BE2C (cell line): ENCODE data around the gene ZSCAN18.

Experiments used
- DNase-seq: peaks from one replicate; pipeline ENCODE4 v3.0.0-alpha.2; 2020
- H3K27me3 ChIP-seq: fragments of 250-450 bp; sonication (Bioruptor Pico); 2 replicates; pipeline ENCODE4 v1.5.1; 2020; ENCODE audit warnings: mild to moderate bottlenecking
- H3K36me3 ChIP-seq: fragments of 250-450 bp; sonication (Bioruptor Pico); 2 replicates; pipeline ENCODE4 v1.5.1; 2020; ENCODE audit warnings: mild to moderate bottlenecking
- H3K4me1 ChIP-seq: fragments of 250-450 bp; sonication (Bioruptor Pico); 2 replicates; pipeline ENCODE4 v1.5.1; 2020
- H3K4me3 ChIP-seq: 2 replicates; pipeline ENCODE4 v1.5.1; 2011; ENCODE audit warnings: low read depth, low read length
- H3K9me3 ChIP-seq: fragments of 250-450 bp; sonication (Bioruptor Pico); 2 replicates; pipeline ENCODE4 v1.5.1; 2020
- TF ChIP-seq, protein P1 (sequence below): IDR thresholded peaks from 2 replicates; pipeline ENCODE4 v1.5.1; 2012; ENCODE audit warnings: mild to moderate bottlenecking, low read depth, low read length

ZSCAN18 gene

DNA sequence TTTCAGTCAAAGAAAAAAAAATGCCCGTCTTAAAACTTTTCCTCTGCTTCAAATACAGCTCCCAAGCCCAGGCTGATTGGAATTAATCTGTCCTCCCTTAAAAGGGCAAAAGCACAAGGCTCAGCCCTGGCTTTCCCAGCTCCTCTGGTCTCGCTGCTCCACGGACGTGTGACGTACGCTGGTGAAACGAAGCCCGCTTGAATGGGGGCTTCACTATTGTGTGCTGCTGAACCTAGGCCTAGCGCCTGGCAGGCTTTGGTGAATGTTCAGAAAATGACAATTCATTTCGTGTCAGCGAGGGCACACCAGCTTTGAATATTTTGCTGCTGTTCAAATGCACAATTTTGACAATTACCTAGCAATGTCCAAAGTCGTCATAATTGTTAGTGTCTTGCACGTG, 39.6 kb downstream of the ZSCAN18 start:
- TF ChIP-seq, protein P1, sequence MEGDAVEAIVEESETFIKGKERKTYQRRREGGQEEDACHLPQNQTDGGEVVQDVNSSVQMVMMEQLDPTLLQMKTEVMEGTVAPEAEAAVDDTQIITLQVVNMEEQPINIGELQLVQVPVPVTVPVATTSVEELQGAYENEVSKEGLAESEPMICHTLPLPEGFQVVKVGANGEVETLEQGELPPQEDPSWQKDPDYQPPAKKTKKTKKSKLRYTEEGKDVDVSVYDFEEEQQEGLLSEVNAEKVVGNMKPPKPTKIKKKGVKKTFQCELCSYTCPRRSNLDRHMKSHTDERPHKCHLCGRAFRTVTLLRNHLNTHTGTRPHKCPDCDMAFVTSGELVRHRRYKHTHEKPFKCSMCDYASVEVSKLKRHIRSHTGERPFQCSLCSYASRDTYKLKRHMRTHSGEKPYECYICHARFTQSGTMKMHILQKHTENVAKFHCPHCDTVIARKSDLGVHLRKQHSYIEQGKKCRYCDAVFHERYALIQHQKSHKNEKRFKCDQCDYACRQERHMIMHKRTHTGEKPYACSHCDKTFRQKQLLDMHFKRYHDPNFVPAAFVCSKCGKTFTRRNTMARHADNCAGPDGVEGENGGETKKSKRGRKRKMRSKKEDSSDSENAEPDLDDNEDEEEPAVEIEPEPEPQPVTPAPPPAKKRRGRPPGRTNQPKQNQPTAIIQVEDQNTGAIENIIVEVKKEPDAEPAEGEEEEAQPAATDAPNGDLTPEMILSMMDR: no peak
- Histone ChIP-seq H3K36me3 (no peaks in the 10 kb centered on the region; the same call in 1 of the 2 replicates), H3K27me3 (no peaks in the 10 kb centered on the region), H3K9me3 (peaks cover 7% of the 10 kb centered on the region), H3K4me1 (no peaks in the 10 kb centered on the region), H3K4me3 (peak overlapping the region; percentile 54)
- DNase-seq: no peak

DNA sequence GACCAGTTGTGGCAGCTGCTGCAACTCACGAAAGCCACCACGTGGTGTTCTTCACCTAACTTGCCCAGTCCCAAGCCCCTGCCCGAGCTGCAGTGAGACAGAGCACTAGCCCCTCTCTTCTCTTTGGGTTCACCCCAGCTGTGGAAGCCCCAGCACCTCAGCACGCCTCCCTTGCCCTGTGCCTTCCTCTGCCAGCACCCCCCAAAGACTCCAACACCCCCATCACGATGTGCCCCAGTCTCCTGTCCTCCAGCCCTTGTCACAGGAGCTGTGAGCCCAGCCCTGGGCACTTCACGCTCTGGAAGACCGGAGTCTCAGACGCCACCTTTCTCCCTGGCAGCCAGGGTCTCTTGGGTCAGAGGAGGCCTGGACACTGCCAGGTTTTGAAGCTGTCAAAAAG, 41.2 kb downstream of the ZSCAN18 start:
- Histone ChIP-seq H3K9me3 (peaks cover 7% of the 10 kb centered on the region), H3K4me1 (no peaks in the 10 kb centered on the region), H3K36me3 (no peaks in the 10 kb centered on the region; the same call in 1 of the 2 replicates), H3K4me3 (no peak overlapping the region), H3K27me3 (no peaks in the 10 kb centered on the region)
- DNase-seq: no peak
- TF ChIP-seq, protein P1: no peak

DNA sequence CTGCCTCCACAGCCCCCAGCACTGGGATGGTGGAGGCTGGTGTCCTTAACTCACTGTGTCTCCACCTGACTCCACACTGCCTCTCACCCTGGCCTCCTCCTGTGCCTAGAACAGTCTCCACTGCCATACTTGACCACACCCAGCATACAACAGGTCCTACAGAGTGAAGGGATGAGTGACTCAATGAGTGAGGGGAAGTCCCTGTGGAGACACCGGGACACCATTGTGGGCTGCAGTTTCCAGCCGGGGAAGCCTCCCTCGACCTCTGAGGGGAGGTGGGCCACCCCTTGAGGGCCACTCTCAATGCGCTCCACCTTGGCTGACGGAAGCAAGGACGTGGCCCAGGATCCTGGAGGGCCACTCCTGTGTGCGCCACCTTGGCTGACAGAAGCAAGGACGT, 41.8 kb downstream of the ZSCAN18 start:
- Histone ChIP-seq H3K9me3 (peaks cover 7% of the 10 kb centered on the region), H3K27me3 (no peaks in the 10 kb centered on the region), H3K36me3 (no peaks in the 10 kb centered on the region; the same call in 1 of the 2 replicates), H3K4me3 (no peak overlapping the region), H3K4me1 (no peaks in the 10 kb centered on the region)
- DNase-seq: no peak
- TF ChIP-seq, protein P1: no peak

DNA sequence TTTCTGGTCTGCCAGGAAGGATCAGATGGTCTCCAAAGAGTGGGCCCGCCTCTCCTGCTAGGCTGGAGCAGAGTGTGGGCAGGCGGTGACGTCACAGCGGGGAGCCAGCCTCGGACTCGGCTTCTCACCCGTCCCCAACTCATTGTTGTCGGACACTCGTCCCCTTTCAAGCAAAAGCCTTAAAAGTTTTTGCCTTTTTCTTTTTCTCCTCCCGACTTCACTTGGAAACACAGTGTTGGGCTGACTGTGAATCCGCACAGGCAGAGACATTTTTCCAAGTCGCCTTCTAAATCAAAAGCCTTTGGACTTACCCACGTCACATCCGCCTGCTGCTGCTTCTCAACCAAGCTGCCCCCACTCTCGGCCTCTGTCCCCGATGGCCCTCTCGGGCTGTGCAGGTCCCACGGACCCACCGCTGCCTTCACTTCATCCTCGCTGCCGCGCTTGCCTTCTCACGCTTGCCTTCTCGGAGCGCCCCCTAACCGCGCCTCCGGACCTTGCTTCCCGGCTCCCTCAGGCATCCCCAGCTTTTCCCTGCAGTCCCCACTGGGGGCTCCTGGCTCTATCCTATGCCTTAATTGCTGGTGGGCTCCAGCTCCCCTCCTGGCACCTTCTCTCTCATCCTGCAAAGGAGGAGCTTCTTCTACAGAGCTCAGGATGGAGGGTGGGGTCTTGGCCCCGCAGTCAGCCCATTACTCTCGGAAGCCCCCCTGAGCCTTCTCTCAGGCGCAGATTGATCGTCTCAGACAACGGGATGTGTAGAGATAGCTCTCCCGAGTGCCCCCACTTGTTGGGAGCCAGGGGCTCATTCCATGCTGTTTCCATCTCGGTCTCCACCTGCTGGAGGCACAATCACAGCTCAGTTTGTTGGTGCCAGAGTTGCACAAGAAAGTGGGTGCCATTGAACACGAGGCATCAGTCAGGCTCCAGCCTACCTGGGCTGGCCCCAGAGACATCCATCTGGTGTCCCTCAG, 42.8 kb downstream of the ZSCAN18 start:
- Histone ChIP-seq H3K27me3 (no peaks in the 10 kb centered on the region), H3K9me3 (peaks cover 7% of the 10 kb centered on the region), H3K36me3 (no peaks in the 10 kb centered on the region; the same call in 1 of the 2 replicates), H3K4me1 (no peaks in the 10 kb centered on the region), H3K4me3 (no peak overlapping the region)
- DNase-seq: no peak
- TF ChIP-seq, protein P1: no peak

DNA sequence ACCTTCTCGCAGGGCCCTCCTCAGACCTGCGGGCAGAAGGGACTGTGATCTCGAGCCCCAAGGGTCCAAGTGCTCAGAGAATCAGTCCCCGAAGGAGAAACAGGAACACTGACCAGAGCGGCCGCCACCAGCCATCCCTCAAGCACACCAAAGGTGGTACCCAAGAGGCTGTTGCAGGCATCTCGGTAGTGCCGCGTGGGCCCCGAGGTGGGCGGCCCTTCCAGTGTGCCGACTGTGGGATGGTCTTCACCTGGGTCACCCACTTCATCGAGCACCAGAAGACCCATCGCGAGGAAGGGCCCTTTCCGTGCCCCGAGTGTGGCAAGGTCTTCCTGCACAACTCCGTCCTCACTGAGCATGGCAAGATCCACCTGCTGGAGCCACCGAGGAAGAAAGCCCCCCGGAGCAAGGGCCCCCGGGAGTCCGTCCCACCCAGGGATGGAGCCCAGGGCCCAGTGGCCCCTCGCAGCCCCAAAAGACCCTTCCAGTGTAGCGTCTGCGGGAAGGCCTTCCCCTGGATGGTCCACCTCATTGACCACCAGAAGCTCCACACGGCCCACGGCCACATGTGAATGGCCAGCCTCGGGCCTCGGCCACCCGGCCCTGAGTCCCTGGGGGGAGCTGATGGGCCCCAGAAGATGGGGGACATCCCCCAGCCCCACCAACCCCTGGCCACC, 44.4 kb downstream of the ZSCAN18 start:
- TF ChIP-seq, protein P1: no peak
- Histone ChIP-seq H3K27me3 (no peaks in the 10 kb centered on the region), H3K4me1 (no peaks in the 10 kb centered on the region), H3K36me3 (no peaks in the 10 kb centered on the region), H3K4me3 (no peak overlapping the region), H3K9me3 (peaks cover 2% of the 10 kb centered on the region)
- no peak for DNase-seq
